Heart left ventricle (tissue), 16 donors: Measurements from ENCODE around the gene TYK2. TPM values are rescaled to one million over a fixed set of nuclear protein-coding genes. Genes with fewer than 3 reads are reported as not detected.

Source experiments
- ATAC-seq, 4 donors: fragments of 200-7000 bp; cut with Tn5 transposase; one replicate each; pipeline ENCODE4 v1.9.1; 2020 to 2022; ENCODE audit warnings: moderate library complexity in 4 of 4, mild to moderate bottlenecking in 3 of 4, moderate number of reproducible peaks in 1 of 4
- DNase-seq, 5 donors: peaks; one replicate each; pipeline ENCODE4 v3.0.0-alpha.2; 2020
- H3K27ac ChIP-seq, 12 donors: fragments of 200-600 bp; sonication (generic) in 4 of 12; one replicate each; pipeline versions ENCODE4 v1.5.0 to v1.8.0; 2016 to 2022; ENCODE audit warnings: mild to moderate bottlenecking in 2 of 12
- H3K27me3 ChIP-seq, 9 donors: fragments of 200-600 bp; sonication (generic) in 2 of 9; one replicate each; pipeline versions ENCODE4 v1.5.1 to v1.8.0; 2016 to 2022; ENCODE audit warnings: mild to moderate bottlenecking in 3 of 9
- H3K36me3 ChIP-seq, 9 donors: fragments of 200-600 bp; sonication (generic) in 2 of 9; one replicate each; pipeline versions ENCODE4 v1.5.0 to v1.8.0; 2018 to 2022; ENCODE audit warnings: mild to moderate bottlenecking in 2 of 9
- H3K4me1 ChIP-seq, 12 donors: fragments of 200-600 bp; sonication (generic) in 4 of 12; one replicate each; pipeline versions ENCODE4 v1.5.0 to v1.8.0; 2016 to 2022; ENCODE audit warnings: mild to moderate bottlenecking in 3 of 12
- H3K4me3 ChIP-seq, 12 donors: fragments of 200-600 bp; sonication (generic) in 4 of 12; one replicate each; pipeline versions ENCODE4 v1.5.0 to v1.8.0; 2017 to 2022; ENCODE audit warnings: mild to moderate bottlenecking in 9 of 12, moderate library complexity in 4 of 12
- H3K9me3 ChIP-seq, 12 donors: fragments of 200-600 bp; sonication (generic) in 4 of 12; one replicate each; pipeline versions ENCODE4 v1.5.0 to v1.8.0; 2016 to 2022; ENCODE audit warnings: mild to moderate bottlenecking in 1 of 12
- CTCF ChIP-seq, 12 donors: fragments of 200-600 bp; sonication (generic) in 4 of 12; IDR thresholded peaks; one replicate each; pipeline versions ENCODE4 v1.5.0 to v1.8.0; 2018 to 2022; ENCODE audit warnings: antibody characterized with exemption in 12 of 12, mild to moderate bottlenecking in 5 of 12
- POLR2A ChIP-seq, 2 donors: fragments of 450-650 bp; IDR thresholded peaks; one replicate each; pipeline ENCODE4 v1.6.1; 2017; ENCODE audit warnings: antibody characterized with exemption in 2 of 2, mild to moderate bottlenecking in 2 of 2, moderate library complexity in 2 of 2
- WGBS, 4 donors: extraction: QIAGEN DNeasy Blood & Tissue Kit in 2 of 4; methylation state at CpG; one replicate each; pipeline versions ENCODE4 v1.1.5 to v1.1.7; 2013 to 2018; 5-methylcytosine and 5-hydroxymethylcytosine counted together
- intact Hi-C, 10 donors: fragments of 100-400 bp; cut with DNase I; formaldehyde crosslinking; loops; one replicate each; pipeline versions ENCODE4 v1.11.1 to v1.14.2; 2022
- polyA plus RNA-seq, 2 donors: library from polyadenylated mRNA; stranded (reverse); fragments of 200-250 nt; gene quantifications; one replicate each; pipeline ENCODE4 v1.2.3, GENCODE V29; 2013
- total RNA-seq, 9 donors: library from RNA; depleted of rRNA in 2 of 9; stranded (reverse); fragments of >200 nt in 2 of 9; fragmentation: NEBNext Ultra II Directional in 3 of 9; extraction: Animal tissue kit (Norgen Biotek cat#: 25700) in 3 of 9; gene quantifications; one replicate each; pipeline versions ENCODE4 v1.1.0 to v1.2.4, GENCODE V29; 2016 to 2023
- donor health status: ischemic (EF 13 %, LVEDD 7.1; RV severe dilation, severe dysfunction).
- donor health status: healthy with polysubstance abuse.
- donor health status: DM: no; HTN: yes; CAD: no.
- donor health status: DM: no; HTN: no; CAD: no.
- donor health status: ischemic (EF 25% LVEDD 6.9; RV normal size, moderate dysfunction).
- donor health status: ischemic (EF 25% LVEDD 5.7; RV mildly dilated, moderate dysfunction).
- donor health status: healthy.
- donor health status: DM: yes; HTN: yes; CAD: no.
- donor health status: ischemic (EF 35%, LVEDD 5.7; RV mildly dilated, moderate dysfunction).
- donor health status: nonischemic (EF 11% LVEDD 7.7; RV severe dilation, severe dysfunction).
- donor health status: DM: yes; HTN: yes; CAD: no.
- donor health status: PGD.
- donor health status: ischemic (EF 29% LVEDD 5.4; RV normal size, mild dysfunction).
- donor health status: nonischemic (EF 23%, LVEDD 6.1; RV moderate dilation, normal function).

Gene TYK2
- total and polyA plus RNA-seq, 11 donors: 37.7 to 100 (median 59.4) TPM

GRCh38 chr19:10315335-10316214 is 64.8 kb downstream of the TYK2 start, which contains the start of gene FDX2:
Gene FDX2 (minus strand): TSS chr19:10316015. CDS start chr19:10315996, 19 bp downstream.
- Histone ChIP-seq H3K4me3 (peak within 1 kb of the TSS; percentile 52 to 95 (median 80)), H3K27ac (peak within 1 kb of the TSS in 11 of 12 donors; percentile 12 to 77 (median 46)), H3K36me3 (peaks cover 0 to 50% (median 38%) of the 10 kb centered on the region in 9 donors), H3K9me3 (no peaks in the 10 kb centered on the region), H3K27me3 (no peaks in the 10 kb centered on the region), H3K4me1 (peaks cover 0 to 20% (median 13%) of the 10 kb centered on the region in 12 donors)
- no peak for TF ChIP-seq CTCF (IDR thresholded peaks at IDR 0.05)
- TF ChIP-seq POLR2A (IDR thresholded peaks at IDR 0.05): peak in 1 of 2 donors; percentile 18
- peak; percentile 84 to 94 (median 90) for DNase-seq
- intact Hi-C loops: loop anchor here in 2 of 10 donors (2.0 to 5.0 kb wide), 2 partner anchors 17 to 47 kb away; partner anchors contain the start of gene RAVER1 (in 1 of the 2)
- 1 to 2% (median 1%) methylated on average over 42 to 55 of the region's 55 CpGs for WGBS, 4 donors
- ATAC-seq: peak; percentile 82 to 95 (median 92)

GRCh38 chr19:10309423-10309822 is 70.9 kb downstream of the TYK2 start, which contains the start of gene ZGLP1:
Gene ZGLP1 (minus strand): TSS chr19:10309815.
- peak in 1 of 4 donors; percentile 7 for ATAC-seq
- WGBS, 4 donors: 92 to 97% (median 94%) methylated on average over 20 to 24 of the region's 24 CpGs

GRCh38 chr19:10306327-10306726 is 74.0 kb downstream of the TYK2 start:
- DNase-seq (no peak), ATAC-seq (no peak)
- Histone ChIP-seq H3K4me1 (peaks cover 0 to 16% (median 0%) of the 10 kb centered on the region in 12 donors), H3K27me3 (peaks cover 0 to 4% (median 0%) of the 10 kb centered on the region in 9 donors), H3K36me3 (peaks cover 0 to 8% (median 4%) of the 10 kb centered on the region in 9 donors), H3K27ac (no peak overlapping the region), H3K4me3 (no peak overlapping the region), H3K9me3 (no peaks in the 10 kb centered on the region)
- WGBS, 4 donors: 94 to 97% (median 95%) methylated on average over 5 of the region's 5 CpGs
- no peak for TF ChIP-seq POLR2A (IDR thresholded peaks at IDR 0.05)
- no peak for TF ChIP-seq CTCF (IDR thresholded peaks at IDR 0.05)
- intact Hi-C loops: no loop called here

More at GRCh38 chr19:10309423-10309822, 70.9 kb downstream of the TYK2 start, which contains the start of gene ZGLP1:
- H3K27me3 ChIP-seq: no peaks in the 10 kb centered on the region
- intact Hi-C loops: no loop called here
- peaks cover 0 to 12% (median 4%) of the 10 kb centered on the region in 9 donors for H3K36me3 ChIP-seq
- TF ChIP-seq CTCF (IDR thresholded peaks at IDR 0.05): no peak
- TF ChIP-seq POLR2A (IDR thresholded peaks at IDR 0.05): no peak
- H3K4me3 ChIP-seq: no peak within 1 kb of the TSS
- DNase-seq: no peak
- H3K9me3 ChIP-seq: no peaks in the 10 kb centered on the region
- H3K27ac ChIP-seq: no peak within 1 kb of the TSS
- H3K4me1 ChIP-seq: peaks cover 0 to 15% (median 0%) of the 10 kb centered on the region in 12 donors
